Natural killer cell (primary cell): ENCODE results near the gene GKN1. TPM values are rescaled to one million over a fixed set of nuclear protein-coding genes. Genes with fewer than 3 reads are reported as not detected.

Experiments
- ATAC-seq, 3 donors: fragments of 150-1000 bp in 2 of 3; fragments of 200-7000 bp in 1 of 3; cut with Tn5 transposase; 1 replicate in 1 of 3; 2 replicates in 2 of 3; pipeline ENCODE4 v1.10.0; 2021; ENCODE audit warnings: mild to moderate bottlenecking in 2 of 3, moderate library complexity in 2 of 3
- DNase-seq, 2 donors: peaks; one replicate each; pipeline versions ENCODE4 v3.0.0 to v3.0.0-alpha.2; 2013 to 2021; ENCODE audit warnings: mixed read lengths in 1 of 2
- H3K27ac ChIP-seq: one replicate; pipeline ENCODE4 v1.5.1; 2013; ENCODE audit warnings: mild to moderate bottlenecking, low read length
- H3K27me3 ChIP-seq: one replicate; pipeline ENCODE4 v1.6.1; 2013; ENCODE audit warnings: low read length; ENCODE audit not compliant: control insufficient read depth, insufficient read depth
- H3K36me3 ChIP-seq: one replicate; pipeline ENCODE4 v1.6.1; 2013; ENCODE audit warnings: low read length; ENCODE audit not compliant: control insufficient read depth, insufficient read depth
- H3K4me1 ChIP-seq: one replicate; pipeline ENCODE4 v1.6.1; 2013; ENCODE audit warnings: low read length; ENCODE audit not compliant: control insufficient read depth, insufficient read depth
- H3K4me3 ChIP-seq: one replicate; pipeline ENCODE4 v1.5.1; 2013; ENCODE audit warnings: low read length
- H3K9me3 ChIP-seq: one replicate; pipeline ENCODE4 v1.6.1; 2013; ENCODE audit warnings: low read length; ENCODE audit not compliant: control insufficient read depth, insufficient read depth
- H3K27ac Mint-ChIP-seq, 2 donors: one replicate each; pipeline ENCODE4 v1.8.0; 2022; ENCODE audit warnings: mild to moderate bottlenecking in 2 of 2, mixed read lengths in 2 of 2, moderate library complexity in 1 of 2
- H3K27me3 Mint-ChIP-seq, 2 donors: one replicate each; pipeline ENCODE4 v1.8.0; 2022; ENCODE audit warnings: low read depth in 2 of 2, mixed read lengths in 2 of 2
- H3K36me3 Mint-ChIP-seq: one replicate; pipeline ENCODE4 v1.8.0; 2022; ENCODE audit warnings: mixed read lengths
- H3K4me1 Mint-ChIP-seq, 2 donors: one replicate each; pipeline ENCODE4 v1.8.0; 2022; ENCODE audit warnings: mixed read lengths in 2 of 2
- H3K4me3 Mint-ChIP-seq: one replicate; pipeline ENCODE4 v1.8.0; 2022; ENCODE audit warnings: mild to moderate bottlenecking, moderate library complexity, mixed read lengths
- H3K9me3 Mint-ChIP-seq, 2 donors: one replicate each; pipeline ENCODE4 v1.8.0; 2022; ENCODE audit warnings: mixed read lengths in 2 of 2
- CTCF ChIP-seq: fragments of 200-600 bp; IDR thresholded peaks from one replicate; pipeline ENCODE4 v1.8.0; 2022; ENCODE audit warnings: antibody characterized with exemption
- WGBS: methylation state at CpG from one replicate; pipeline ENCODE4 v1.1.7; 2013; ENCODE audit warnings: missing lambda C conversion rate; ENCODE audit not compliant: insufficient coverage; 5-methylcytosine and 5-hydroxymethylcytosine counted together
- intact Hi-C: fragments of 100-400 bp; cut with micrococcal nuclease; formaldehyde crosslinking; loops from one replicate; pipeline ENCODE4 v1.14.2; 2022
- total RNA-seq, 4 donors: library from RNA; stranded (reverse); fragments of 120-200 nt in 1 of 4; gene quantifications; one replicate each; pipeline versions ENCODE4 v1.2.3 to v1.2.4, GENCODE V29; 2013 to 2022

Gene GKN1
- total RNA-seq, 3 donors from 2014 or later (not counting 1 experiment from before 2014, with no cell fraction given): not detected

DNA sequence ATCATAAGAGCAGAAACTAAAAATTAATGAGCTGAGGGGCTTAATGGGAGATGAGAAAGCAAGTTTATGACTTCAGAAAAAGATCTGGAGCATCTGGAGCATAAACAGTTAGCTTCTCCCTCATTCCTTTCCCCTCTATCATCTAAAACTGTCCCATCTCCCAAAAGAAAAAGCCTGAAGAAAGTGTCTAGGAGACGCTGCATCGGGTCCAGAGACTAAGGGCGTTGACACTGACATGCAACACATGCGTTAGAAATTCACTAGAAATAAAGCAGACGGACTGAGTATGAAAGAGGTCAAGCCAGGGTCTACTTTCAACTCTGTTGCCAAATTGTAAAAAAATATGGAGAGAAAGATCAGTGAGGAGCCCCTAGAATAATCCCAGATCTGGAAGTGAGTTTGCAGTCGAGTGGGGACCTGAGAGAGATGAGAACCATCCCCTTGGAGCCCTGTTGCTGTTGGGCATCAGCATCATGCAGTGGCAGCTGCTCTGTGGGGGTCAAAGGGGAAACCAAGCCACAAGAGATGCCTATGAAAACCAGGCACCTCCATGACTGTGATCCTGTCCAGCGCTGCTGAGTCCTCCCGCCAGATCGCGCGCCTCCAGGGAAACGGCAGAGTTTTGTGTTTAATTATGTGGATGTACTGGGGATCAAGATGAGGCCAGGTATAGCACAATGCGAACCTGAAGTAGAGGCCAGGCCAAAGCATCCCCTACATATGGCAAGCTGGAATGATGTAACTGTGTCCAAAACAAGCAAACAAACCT is 52.4 kb downstream of the GKN1 start:
- Mint-ChIP-seq H3K27ac (no peak overlapping the region), H3K36me3 (no peaks in the 10 kb centered on the region), H3K4me1 (no peaks in the 10 kb centered on the region), H3K4me3 (no peak overlapping the region), H3K9me3 (no peaks in the 10 kb centered on the region), H3K27me3 (peaks cover 5 to 19% of the 10 kb centered on the region in 2 donors)
- Histone ChIP-seq H3K27ac (no peak overlapping the region), H3K27me3 (no peaks in the 10 kb centered on the region), H3K9me3 (no peaks in the 10 kb centered on the region), H3K4me3 (no peak overlapping the region), H3K4me1 (no peaks in the 10 kb centered on the region), H3K36me3 (no peaks in the 10 kb centered on the region)
- no peak for TF ChIP-seq CTCF
- ATAC-seq (no peak), DNase-seq (no peak)
- intact Hi-C loops: no loop called here
- WGBS: 94% methylated on average over 13 of the region's 13 CpGs

Other genes starting within 250 kb of the GKN1 start
- 100 to 1,000 TPM; 122 to 180 (median 155) TPM for gene ARHGAP25, start 239.8 kb upstream of the GKN1 start, total RNA-seq
- gene BMP10, start 103.2 kb upstream of the GKN1 start, total RNA-seq: not detected
- not detected for gene GKN2, start 21.7 kb upstream of the GKN1 start, total RNA-seq
- not detected for gene ANTXR1, start 38.5 kb downstream of the GKN1 start, total RNA-seq